Fibroblast of skin of left quadriceps (primary cell): ENCODE data around the gene TCP11X2.
A peak's percentile ranks its signal among the peaks of the same experiment; 100 is the strongest.
"Not testable (repeated sequence)": the region's sequence is repeated elsewhere in the genome, so short reads cannot be mapped to it uniquely, and the experiment has no call there.

Experiments used
- DNase-seq, 2 experiments: peaks; one replicate each; pipeline ENCODE4 v3.0.0-alpha.2; 2013; ENCODE audit warnings: low read depth in 2 of 2

The TCP11X2 gene

DNA sequence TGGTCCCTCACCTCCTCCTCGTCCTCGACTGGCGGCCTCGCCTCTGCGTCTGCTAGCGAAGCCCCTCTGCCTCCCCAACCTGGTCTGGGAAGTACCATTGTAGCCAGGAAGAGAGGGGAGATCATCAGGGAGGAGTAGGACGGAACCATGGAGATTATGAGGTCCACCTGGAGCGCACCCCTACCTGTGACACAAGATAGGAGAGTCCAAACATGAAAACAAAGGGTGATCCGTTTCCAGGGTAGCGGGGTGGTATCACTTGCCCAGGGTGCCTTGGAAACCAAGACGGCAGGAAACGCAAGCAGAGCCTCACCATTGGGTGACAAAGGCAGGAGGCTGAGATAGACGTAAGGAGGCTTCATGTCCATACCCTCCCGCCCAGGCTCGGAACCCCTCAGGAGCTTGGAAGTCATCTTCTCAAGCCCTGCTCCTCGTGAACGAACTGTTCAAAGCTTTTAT lies at the start of gene TCP11X2:
Gene TCP11X2 (minus strand): TSS at position 51 of the 459 bp plus-strand sequence.
- not testable (repeated sequence) for DNase-seq

DNA sequence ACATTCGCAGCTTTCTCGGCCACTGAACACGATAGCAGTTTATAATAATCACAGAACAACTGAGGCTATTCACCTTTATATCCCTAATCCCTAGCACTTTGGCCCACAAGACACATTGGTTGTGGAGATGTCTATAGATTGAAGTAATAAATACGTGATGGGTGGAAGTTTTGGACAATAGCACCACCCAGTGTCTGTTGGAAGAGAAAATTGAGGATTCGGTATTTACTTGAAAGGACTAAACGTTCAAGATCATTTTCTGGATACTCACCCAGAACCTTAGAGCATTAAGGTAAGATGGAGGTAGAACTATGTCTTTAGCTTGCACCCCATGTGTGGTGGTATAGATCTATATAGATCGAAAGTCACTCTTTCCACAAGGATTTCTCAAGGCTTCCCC lies 45.7 kb upstream of the TCP11X2 start:
- DNase-seq = no peak

DNA sequence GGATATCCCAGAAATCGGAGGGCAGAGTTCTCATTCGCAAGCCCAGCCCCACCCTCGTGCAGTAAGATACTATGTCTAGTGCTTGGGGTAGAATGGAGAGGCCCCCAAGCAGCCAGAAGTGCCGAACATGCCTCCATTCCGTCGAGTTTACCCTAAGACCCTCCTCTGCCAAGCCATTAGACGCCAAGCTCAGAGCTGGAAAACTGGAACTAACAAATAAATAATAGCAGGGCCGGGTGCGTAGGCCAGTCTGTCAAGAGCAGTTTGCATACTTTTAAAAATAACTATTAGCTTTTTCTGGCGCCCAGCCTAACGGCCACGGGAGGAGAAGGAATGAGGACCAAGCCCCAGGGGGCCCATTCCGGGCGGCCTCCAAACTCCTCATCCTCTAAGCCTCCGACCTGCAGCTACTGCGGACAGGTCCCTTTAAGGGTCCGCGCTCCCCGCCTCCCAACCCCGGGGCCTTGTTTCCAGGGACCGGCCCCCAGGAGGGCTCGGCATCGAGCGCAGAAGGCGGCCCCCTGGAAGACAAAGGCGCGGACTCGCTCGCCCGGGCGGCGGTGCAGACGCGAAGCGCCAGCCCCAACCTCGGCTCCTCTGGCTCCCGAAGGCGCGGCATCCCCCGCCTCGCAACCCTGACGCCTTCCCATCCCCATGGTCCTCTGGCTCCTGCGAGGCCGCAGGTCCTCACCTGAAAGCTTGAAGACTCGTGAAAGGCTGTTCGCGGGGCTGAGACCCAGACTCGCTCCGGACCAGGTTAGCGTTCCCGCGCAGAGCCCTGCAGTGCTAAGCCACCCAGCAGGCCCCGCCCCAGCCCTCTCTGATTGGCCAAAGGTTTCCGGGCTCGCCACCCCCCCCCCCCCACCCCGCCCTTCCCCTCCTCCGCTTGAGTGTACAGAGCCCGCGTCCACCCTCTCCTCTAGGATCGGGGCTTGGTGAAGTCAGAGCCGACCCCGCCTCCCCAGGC lies 44.6 kb upstream of the TCP11X2 start, which contains the start of gene TMSB15A:
Gene TMSB15A (minus strand): TSS at position 765 of the 967 bp plus-strand sequence.
- peak in 1 of 2 experiments; percentile 26 for DNase-seq

DNA sequence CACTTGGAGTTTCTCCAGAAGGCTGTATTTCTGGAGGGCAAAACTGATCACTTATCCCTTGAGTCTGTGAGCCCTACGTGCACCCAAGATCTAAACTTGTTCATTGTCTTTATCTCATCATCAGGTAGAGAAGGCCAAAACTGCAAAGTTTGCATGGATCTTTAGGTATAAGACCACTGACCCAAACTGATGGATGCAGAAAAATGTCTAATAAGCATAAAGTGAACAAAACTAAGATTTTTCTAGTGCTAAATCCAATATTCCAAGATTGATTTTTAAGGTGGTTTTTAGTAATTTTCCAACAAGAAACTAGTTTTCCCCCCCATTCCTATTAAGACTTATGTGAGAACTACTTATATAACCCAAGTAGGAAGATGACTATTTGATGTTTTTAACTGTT lies 42.9 kb upstream of the TCP11X2 start:
- no peak for DNase-seq

GRCh38 chrX:102498732-102499131 lies 27.1 kb upstream of the TCP11X2 start:
- DNase-seq = no peak

GRCh38 chrX:102491766-102492165 lies 20.2 kb upstream of the TCP11X2 start:
- no peak for DNase-seq

- DNase-seq = not testable (repeated sequence)
These were observed 7.2 kb upstream of the TCP11X2 start for GRCh38 chrX:102478765-102479164.

DNA sequence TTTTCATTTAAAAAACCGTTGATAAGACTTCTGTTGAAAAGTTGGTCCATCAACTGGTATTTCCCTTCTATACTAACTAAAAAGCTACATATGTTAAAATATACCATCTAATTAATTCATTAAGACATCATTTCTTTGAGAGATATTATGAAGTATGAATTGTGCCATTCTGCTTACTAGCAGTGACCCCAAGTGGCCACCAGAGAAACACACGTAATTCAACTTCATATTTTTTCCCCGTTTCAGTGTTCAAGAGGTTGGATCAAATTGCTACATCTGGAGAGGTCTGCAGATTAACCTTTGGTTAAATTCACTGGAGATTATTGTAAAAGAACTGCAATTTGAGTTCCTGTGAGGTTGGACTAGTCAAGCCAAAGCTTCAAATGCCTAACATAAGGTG lies 1.4 kb downstream of the TCP11X2 start:
- DNase-seq = not testable (repeated sequence)

- DNase-seq = not testable (repeated sequence)
These were observed 13.0 kb downstream of the TCP11X2 start for GRCh38 chrX:102458615-102459014.

- not testable (repeated sequence) for DNase-seq
These were observed 31.7 kb downstream of the TCP11X2 start, which contains the start of gene NXF2B for GRCh38 chrX:102439908-102440307. TSS of gene NXF2B (minus strand) at chrX:102440008. CDS start at chrX:102380036, 59,972 bp downstream.

DNA sequence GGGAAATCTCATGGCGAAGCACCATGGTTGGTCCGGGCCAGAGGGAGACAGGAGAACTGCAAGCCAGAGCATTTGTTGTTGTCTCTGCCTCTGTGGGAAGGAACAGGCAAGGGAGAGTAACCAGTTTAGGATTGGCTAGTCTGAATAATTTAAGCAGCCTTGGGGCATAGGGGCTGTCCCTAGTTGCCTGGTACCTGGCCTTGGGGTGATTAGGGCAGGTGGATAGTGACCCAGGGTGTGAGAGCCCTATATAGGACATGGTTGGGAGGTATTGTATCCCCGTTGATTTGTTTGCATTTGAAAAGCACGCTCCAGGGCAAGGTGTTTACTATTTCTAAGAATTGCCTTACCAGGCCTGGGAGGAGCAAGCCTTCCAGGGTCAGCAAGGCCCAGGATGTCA lies 57.1 kb downstream of the TCP11X2 start:
- not testable (repeated sequence) for DNase-seq
